PFSK-1 (cell line): ENCODE measurements around the gene TDRD3.

Source experiments
- FOXP2 ChIP-seq: optimal IDR thresholded peaks from 2 replicates; pipeline ENCODE3; 2011; ENCODE audit warnings: borderline replicate concordance, control low read depth, inconsistent platforms; ENCODE audit not compliant: insufficient read depth; ENCODE audit errors: extremely low read length, extremely low read depth
- POLR2AphosphoS5 ChIP-seq: IDR thresholded peaks from 2 replicates; pipeline ENCODE4 v1.6.1; 2012; ENCODE audit warnings: low read depth, mild to moderate bottlenecking, control low read depth, low read length, moderate library complexity
- REST ChIP-seq, 2 experiments: IDR thresholded peaks; 2 replicates each; pipeline versions ENCODE4 v1.6.1 to v1.8.0; 2011 to 2012; ENCODE audit warnings: low read depth in 2 of 2, low read length in 2 of 2, control low read depth in 1 of 2, inconsistent platforms in 1 of 2, mild to moderate bottlenecking in 1 of 2, moderate library complexity in 1 of 2; ENCODE audit not compliant: insufficient read depth in 1 of 2
- SIN3A ChIP-seq: IDR thresholded peaks from 2 replicates; pipeline ENCODE4 v1.6.1; 2012; ENCODE audit warnings: mild to moderate bottlenecking, low read length, moderate library complexity, borderline replicate concordance; ENCODE audit not compliant: insufficient read depth
- TAF1 ChIP-seq: IDR thresholded peaks from 2 replicates; pipeline ENCODE4 v1.6.1; 2012; ENCODE audit warnings: low read length, control low read depth, borderline replicate concordance; ENCODE audit not compliant: insufficient read depth

TDRD3 gene

GRCh38 chr13:60448907-60449510 lies 52.0 kb downstream of the TDRD3 start:
- TF ChIP-seq REST (IDR thresholded peaks at IDR 0.05; ENCODE audit: insufficient read depth in 1 of 2, low read depth in 2 of 2, low read length in 2 of 2) (no peak), FOXP2 (no peak), POLR2AphosphoS5 (no peak), TAF1 (no peak), SIN3A (no peak)

GRCh38 chr13:60453490-60453889 lies 56.5 kb downstream of the TDRD3 start:
- TF ChIP-seq SIN3A, result no peak
- TF ChIP-seq POLR2AphosphoS5, result no peak
- TF ChIP-seq TAF1, result no peak
- TF ChIP-seq FOXP2, result no peak

DNA sequence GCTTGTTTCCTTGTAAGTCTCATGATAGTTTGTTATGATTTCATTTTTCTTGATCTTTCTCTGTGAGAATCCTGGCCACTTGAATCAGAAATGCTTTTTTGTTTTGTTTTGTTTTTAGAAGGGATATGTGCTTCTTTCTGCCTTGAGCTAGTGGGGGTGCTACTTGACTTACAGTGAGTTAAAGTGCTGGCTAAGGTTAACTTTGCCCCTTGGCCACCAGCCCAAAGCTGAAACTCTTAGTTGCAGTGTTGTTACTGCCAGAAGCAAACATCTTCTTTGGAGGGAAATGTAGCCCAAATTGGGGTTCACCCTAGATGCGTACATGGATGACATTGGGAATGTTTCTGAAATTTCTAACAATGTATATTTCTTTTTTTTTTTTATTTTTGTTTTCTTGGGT lies 57.4 kb downstream of the TDRD3 start:
- TF ChIP-seq POLR2AphosphoS5 (no peak), REST (IDR thresholded peaks at IDR 0.05; ENCODE audit: insufficient read depth in 1 of 2, low read depth in 2 of 2, low read length in 2 of 2) (no peak), SIN3A (no peak), FOXP2 (no peak), TAF1 (no peak)

GRCh38 chr13:60463787-60464186 lies 66.8 kb downstream of the TDRD3 start:
- TF ChIP-seq POLR2AphosphoS5 (no peak), REST (IDR thresholded peaks at IDR 0.05; ENCODE audit: insufficient read depth in 1 of 2, low read depth in 2 of 2, low read length in 2 of 2) (no peak), SIN3A (no peak), TAF1 (no peak), FOXP2 (no peak)

DNA sequence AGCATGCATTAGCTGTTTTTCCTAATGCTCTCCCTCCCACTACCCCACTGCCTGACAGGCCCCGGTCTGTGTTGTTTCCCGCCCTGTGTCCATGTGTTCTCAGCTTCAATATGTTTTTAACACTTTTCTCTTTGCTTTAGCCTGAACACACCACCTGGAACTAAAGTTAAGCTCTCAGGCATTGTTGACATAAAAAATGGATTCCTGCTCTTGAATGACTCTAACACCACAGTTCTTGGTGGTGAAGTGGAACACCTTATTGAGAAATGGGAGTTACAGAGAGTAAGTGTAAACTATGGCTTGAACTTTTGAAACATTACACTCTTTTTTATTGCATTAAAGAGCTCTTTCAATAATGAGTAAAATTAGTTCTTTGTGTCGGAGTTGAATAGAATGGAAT lies 70.1 kb downstream of the TDRD3 start:
- TF ChIP-seq SIN3A (no peak), POLR2AphosphoS5 (no peak), REST (IDR thresholded peaks at IDR 0.05; ENCODE audit: insufficient read depth in 1 of 2, low read depth in 2 of 2, low read length in 2 of 2) (no peak), FOXP2 (no peak), TAF1 (no peak)
